Tongue (tissue), 2 donors: ENCODE results near the gene DNAH7. TPM values are rescaled to one million over a fixed set of nuclear protein-coding genes. Genes with fewer than 3 reads are reported as not detected.

Experiments used
- DNase-seq: peaks from one replicate; pipeline ENCODE4 v3.0.0-alpha.2; 2015
- total RNA-seq: library from RNA; depleted of rRNA; stranded (reverse); fragments of >200 nt; gene quantifications from one replicate; pipeline ENCODE4 v1.2.3, GENCODE V29; 2014

The DNAH7 gene
- total RNA-seq, 1 donor from 2014 or later, result 0.31 TPM

- DNase-seq, result no peak
These were observed 205.5 kb downstream of the DNAH7 start for GRCh38 chr2:195863121-195863520.

- no peak for DNase-seq
These were observed 206.8 kb downstream of the DNAH7 start for GRCh38 chr2:195861821-195862220.

DNA sequence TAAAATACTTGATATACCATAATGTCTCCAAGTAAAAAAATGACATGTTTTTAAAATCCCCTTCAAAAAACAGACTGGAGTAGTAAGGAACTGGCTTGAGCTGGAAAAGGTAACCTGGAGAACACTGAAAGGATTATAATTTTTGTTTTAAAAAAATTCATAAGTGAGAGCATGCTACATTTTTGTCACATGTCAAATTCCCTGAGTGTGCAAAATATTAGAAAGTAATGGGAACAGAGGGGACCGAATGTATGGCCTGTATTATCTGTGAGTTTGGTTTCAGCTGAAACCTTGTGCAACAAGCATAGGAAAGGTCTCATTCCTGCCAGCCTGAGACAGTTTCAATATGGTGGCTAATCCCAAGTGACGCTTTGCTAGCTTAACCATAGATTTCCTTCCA lies 209.1 kb downstream of the DNAH7 start:
- no peak for DNase-seq

- no peak for DNase-seq
These were observed 211.5 kb downstream of the DNAH7 start for GRCh38 chr2:195857132-195857531.

- no peak for DNase-seq
These were observed 217.9 kb downstream of the DNAH7 start for GRCh38 chr2:195850764-195851163.

GRCh38 chr2:195848119-195848899 lies 220.3 kb downstream of the DNAH7 start:
- no peak for DNase-seq

DNA sequence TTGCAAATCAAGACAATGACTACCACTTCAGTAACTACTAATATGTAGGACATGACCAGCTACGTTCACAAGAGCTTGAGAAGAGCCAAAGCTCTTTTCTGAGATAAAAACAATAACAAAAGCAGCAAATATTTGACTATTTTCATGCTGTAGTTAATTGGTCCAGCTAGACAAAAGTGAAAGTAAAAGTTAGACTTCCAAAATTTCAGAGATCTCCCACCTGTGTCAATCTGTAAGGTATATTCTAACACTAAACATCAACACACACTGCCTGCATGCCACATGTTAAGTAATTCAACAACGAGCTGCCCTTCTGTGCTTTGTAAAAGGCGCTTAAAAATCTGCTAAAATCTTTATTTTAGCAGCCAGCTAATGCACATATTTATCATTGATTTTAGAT lies 225.7 kb downstream of the DNAH7 start:
- DNase-seq, result no peak

DNA sequence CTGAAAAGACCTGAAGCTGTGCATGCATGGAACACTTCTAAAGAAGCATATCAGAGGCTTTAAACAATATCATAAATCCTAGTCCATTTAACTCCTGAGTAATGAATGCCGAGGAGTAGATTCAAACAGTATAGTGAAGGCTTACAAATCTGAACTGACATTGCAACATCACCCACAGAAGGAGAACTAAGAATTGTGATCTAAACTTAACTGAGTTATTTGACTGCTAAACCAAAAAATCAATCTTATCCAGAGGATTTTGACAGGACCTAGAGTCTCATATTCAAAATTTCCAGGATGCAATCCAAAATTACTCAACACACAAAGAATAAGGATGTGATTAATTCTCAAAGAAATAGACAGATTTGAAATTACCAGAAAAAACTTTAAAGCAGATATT lies 230.6 kb downstream of the DNAH7 start:
- DNase-seq, result no peak

DNA sequence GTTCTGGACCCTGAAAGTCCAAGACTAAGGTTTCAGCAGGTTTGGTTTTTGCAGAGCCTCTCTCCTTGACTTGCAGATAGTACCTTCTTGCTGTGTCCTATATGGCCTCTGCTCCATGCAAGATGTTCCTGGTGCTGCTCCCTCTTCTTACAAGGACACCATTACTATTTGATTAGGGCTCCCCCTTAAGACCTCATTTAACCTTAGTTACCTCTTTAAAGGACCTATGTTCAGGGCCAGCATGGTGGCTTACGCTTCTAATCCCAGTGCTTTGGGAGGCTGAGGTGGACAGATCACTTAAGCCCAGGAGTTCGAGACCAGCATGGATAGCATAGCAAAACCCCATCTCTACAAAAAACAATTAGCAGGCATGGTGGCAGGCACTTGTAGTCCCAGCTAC lies 232.6 kb downstream of the DNAH7 start:
- DNase-seq, result no peak

GRCh38 chr2:195834836-195835235 lies 233.8 kb downstream of the DNAH7 start:
- DNase-seq, result no peak

DNA sequence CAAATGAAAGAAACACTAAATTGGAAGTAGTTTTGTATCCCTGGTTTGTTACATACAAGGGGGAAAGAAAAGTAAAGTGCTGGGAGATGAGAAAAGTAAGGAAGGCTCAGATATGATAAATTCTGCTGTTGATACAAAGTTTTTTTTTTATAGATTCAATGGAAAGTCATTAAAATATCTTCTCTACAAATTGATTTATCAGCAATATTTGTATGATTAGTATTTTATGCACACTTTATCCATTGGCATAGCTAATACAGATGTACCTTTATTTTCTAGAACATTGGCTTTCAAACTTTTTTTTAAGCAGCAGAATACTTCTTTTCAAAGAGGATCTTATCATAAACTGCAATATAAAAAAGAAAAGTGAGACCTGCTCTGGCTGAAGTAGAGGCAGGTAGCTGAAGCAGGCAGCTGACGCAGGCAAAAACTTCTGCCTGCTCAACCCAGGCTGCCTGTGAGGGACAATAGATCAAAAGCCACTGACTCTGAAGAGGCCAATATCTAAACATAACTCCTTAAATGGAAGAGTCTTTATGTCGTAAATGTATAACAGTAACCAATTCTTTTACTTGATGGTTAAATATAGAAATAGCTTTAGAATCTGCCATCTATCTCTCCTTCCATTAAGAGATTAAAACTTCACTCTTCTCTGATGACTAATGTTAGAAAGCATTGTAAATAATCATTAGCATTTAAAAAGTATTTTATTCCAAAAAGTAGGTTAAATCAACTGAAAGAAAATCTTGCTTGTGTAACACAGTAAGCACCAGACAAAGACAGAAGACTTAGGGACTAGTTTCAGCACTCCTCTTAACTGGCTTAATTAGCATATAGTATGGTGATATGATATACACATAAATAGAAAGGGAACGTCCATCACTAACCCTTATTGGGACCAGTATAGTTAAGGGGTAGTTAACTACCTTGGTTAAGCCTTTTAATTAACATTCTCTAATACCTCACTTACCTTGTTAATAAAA lies 237.4 kb downstream of the DNAH7 start:
- DNase-seq, result no peak

DNA sequence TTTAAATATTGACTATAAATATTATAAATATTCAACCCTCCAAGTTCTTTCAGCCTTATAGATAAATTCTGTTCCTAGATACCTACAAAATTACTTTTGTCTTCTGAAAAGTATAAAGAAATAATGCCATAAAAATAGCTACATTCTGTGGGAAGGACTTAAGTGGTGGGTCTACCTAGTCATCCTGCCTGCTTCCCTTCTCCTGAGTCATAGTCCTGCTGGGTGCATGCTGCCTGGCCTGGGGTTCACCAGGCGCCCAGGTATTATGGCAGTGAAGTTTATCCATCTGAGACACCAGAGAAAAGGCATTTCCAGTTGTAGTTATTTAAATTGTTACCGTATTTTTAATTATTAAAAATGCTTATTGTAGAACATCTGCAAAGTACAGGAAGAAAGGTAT lies 244.2 kb downstream of the DNAH7 start:
- no peak for DNase-seq

- DNase-seq, result no peak
These were observed 245.4 kb downstream of the DNAH7 start for GRCh38 chr2:195823206-195823605.

- DNase-seq, result no peak
These were observed 247.1 kb downstream of the DNAH7 start for GRCh38 chr2:195821566-195821932.

DNA sequence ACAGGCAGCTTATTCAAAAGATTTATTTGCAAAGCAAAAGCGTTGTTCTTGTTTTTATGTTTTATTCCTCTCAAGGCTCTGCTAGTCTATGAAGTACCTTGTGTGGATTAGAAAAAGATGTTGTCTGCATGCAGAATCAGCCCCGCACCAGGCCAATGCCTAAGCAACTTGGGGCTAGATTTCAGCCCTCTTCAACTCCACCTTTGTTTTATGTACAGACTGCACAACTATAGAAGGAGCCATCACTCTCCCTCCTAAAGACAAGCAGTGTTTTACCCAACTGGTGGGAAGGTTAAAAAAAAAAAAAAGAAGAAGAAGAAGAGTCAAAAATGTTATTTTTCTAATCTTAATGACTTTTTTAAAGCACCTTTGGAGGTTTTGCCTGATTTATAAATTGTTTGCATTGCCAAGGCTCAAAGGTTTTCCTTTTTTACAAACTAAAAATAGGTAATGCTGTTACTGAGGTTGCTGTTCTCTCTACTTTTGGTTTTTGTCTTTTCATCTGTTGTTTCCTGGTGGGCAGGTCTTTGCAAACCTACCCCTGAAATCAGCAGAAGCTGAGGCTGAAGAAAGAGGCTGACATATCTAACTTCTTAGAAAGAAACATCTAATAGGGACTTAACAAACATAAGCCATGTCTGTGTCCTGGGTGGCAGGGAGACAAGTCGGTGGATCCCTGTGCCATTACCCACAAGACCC lies 247.6 kb downstream of the DNAH7 start:
- DNase-seq, result no peak

- no peak for DNase-seq
These were observed 248.3 kb downstream of the DNAH7 start for GRCh38 chr2:195820373-195820772.

- no peak for DNase-seq
These were observed 249.4 kb downstream of the DNAH7 start for GRCh38 chr2:195819276-195819675.

DNA sequence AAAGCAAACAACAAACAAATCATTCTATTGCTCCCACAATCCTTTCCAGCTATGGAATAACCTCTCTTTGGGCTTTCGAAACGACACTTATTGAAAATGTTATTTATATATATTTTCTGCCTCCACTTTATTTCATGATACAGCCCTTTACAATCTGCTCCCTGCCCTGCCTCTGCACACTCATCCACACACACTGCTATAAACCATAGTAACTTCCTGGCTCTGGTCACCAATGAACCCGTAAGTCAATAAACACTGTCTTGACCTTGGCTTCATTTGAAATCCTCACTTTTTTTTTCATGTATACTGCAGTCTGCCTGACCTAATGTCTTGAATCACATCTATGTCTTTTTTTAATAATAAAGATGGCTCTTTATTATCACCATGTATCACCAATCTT lies 250.1 kb downstream of the DNAH7 start:
- no peak for DNase-seq

DNA sequence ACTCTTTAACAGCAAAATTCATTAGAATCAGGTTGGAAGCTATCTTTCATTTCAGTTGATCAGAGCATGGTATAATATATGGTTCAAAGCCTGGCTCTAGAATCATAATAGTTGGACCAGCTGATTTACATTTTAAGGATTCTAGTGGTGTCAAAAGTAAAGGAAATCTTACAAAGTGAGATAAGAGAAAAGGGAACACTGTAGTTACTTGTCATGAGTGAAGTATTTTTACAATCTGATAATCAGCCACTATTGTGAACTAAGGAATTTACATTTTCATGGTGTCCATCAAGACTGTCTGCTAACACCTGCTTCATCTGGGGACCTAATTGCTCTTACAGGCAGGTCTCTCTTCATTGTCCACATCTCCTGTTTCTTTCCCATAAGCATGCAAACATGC lies 250.5 kb downstream of the DNAH7 start:
- DNase-seq, result no peak

DNA sequence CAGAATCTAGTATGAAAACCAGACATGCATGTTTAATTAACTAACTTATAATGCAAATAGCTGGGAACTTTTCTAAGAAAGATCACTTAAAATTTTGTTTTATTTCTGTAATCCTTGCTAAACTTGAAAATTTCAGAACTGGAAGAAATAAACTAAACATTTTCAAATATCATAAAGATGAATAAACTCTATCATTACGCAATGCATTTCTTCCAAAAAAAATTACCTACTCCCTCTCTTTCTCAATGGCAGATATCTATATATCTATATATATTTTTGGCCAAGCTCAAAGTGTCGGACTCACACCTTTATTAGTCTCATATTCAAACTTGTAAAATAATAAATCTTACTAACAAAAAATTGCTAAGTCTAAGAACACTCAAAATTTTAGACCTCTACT lies 253.6 kb downstream of the DNAH7 start:
- DNase-seq, result no peak

GRCh38 chr2:195813421-195813820 lies 255.2 kb downstream of the DNAH7 start:
- DNase-seq, result no peak

DNA sequence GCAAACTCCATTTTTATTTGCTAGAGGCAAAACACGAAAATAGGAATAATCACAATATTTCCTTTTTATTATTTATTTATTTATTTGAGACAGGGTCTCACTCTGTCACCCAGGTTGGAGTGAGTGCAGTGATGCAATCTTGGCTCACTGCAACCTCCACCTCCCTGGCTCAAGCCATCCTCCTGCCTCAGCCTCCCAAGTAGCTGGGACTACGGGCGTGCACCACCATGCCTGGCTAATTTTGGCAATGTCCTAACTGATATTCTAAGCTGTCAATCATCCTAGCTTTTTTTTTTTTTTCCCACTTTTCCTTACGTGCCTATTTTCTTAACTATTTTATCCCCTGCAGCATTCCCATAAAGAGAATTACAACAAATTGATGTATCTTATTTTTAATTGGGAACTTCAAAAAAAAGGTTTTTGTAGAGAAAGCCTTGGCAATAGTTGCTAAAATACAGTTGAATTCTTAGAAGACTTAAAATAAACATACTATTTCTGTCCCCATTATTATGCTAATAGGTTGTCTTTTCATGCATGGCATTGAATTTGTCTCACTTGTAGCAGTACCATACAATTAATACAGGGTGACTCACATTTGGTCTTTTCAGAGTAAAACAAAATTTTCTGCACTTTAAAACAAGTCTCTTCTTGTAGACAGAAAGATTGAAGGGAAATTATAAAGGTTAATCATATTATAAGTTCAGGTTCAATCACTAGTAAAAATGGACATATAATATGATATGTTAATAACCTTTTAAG lies 258.1 kb downstream of the DNAH7 start:
- no peak for DNase-seq
